Nucleus accumbens (tissue), 56 donors: Measurements from ENCODE around the gene ADCY4.

Experiments
- DNase-seq, 56 donors: peaks; one replicate each; lab custom pipeline; 2025; lab: John Stamatoyannopoulos, UW

ADCY4 gene

GRCh38 chr14:24340606-24341005 is 5.7 kb upstream of the ADCY4 start:
- DNase-seq, result no peak

DNA sequence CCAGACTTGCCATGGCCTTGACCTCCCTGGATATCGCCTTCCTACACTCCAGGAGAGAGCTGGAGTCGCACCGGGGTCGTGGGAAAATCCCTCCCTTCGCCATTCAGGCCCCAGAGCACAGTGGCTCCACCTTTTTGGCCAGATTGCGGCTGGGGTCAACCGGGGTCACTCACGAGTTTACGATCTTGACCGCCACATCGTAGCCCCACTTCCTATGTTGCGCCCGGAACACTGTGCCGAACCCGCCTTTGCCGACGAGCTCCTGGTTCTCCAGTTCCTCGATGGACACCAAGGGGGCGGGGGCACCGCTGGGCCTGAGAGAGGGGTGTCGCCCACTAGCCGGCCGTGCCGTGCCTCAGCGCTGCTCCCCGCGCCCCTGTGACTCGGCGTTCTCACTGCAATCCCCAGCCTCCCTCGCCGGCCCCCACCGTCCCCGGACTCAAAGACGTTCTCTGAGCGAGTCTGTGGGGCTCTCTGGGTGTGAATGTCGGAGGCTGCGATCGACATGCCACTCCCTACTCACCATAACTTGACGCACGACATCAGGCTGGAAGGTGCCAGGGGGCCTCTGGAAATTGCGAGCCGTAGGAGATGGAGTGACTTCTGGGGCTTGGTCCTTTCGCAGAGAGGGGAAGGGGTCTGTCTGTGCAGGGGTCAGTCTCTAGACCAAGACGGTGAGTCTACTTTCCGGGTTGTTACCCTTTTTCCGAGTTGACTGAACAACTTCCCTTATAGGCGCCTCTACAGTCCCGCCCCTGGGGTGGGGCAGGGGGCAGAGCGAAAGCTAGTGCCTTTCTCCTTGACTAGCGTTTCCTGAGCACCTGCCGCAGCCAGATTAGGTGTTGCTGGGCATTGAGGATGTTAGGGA is 4.6 kb upstream of the ADCY4 start, which contains the start of gene RIPK3:
TSS of gene RIPK3 (minus strand) at position 708 of the 868 bp plus-strand sequence. CDS start at position 543, 165 bp downstream.
- DNase-seq, result no peak

- DNase-seq, result no peak
These were observed 4.0 kb upstream of the ADCY4 start for GRCh38 chr14:24338843-24339242.

- no peak for DNase-seq
These were observed 2.9 kb upstream of the ADCY4 start for GRCh38 chr14:24337824-24338175.

DNA sequence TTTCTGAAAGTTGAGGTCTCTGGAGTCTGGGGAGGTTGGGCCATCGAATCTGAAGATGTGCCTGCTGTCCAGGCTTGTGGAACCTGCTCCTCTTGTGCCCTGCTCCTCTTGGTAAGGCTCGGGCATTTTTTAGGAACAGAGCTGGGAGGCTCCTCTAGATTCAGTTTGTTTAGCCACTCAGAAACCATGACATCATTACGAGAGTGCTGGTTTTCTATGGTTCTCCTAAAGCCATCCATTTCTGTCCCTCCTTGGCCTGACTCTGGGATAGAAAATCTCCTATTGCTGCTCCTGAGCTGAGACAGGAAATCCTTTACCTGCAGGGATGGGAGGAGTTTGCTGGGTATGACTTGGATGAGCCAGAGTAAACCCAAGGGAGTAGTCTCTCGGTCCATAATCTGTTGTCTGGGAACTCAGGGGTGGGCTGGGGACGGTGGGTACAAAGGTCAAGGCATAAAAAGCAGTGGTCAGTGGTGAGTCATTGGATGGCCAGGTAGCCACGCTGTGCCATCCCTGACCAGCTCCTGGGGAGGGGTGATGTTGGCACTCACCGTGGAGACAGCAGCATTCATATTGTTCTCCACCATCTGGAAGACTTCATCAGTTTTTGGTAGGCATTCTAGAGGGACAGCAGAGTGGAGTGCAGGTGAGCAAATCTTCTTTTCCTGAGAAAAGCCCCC is 2.4 kb upstream of the ADCY4 start:
- no peak for DNase-seq

- DNase-seq, result no peak
These were observed 745 bp upstream of the ADCY4 start for GRCh38 chr14:24335461-24336171.

- peak in 31 of 56 donors; percentile 5 to 77 (median 33) for DNase-seq
These were observed 2.4 kb downstream of the ADCY4 start for GRCh38 chr14:24332268-24332993.

- no peak for DNase-seq
These were observed 3.1 kb downstream of the ADCY4 start for GRCh38 chr14:24331731-24332267.

DNA sequence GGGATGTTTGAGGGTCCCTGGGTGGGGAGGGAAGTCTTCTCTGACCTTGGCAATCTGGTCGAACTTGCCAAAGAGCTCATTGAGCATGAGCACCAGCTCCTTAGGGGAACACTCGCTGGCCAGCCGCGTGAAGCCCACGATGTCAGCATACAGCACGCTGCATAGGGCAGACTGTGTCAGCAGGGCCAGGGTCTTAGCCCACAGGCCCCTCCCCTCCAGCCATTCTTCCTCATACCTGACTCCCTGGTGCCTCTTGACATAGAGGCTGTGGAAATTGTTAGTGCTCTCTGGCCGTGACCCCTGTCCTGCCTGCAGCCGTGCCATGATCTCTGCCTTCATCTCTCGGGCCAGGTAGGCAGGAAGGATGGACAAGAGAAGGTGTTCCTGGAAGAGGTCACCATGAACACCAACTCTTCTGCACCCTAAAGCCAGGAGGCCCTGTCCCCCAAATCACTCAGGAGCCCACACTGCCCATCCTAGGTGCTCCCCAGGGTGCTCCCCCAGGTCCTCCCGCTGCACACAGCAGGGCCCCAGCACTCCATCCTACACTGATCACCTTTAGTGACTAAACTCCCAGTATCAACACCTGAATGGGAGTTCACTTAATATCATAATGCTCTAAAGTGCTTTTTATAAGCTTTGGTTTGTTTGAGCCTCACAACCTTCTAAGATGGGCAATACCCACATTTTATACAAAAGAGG is 3.7 kb downstream of the ADCY4 start:
- DNase-seq, result no peak

GRCh38 chr14:24329736-24330135 is 5.1 kb downstream of the ADCY4 start:
- DNase-seq, result no peak

DNA sequence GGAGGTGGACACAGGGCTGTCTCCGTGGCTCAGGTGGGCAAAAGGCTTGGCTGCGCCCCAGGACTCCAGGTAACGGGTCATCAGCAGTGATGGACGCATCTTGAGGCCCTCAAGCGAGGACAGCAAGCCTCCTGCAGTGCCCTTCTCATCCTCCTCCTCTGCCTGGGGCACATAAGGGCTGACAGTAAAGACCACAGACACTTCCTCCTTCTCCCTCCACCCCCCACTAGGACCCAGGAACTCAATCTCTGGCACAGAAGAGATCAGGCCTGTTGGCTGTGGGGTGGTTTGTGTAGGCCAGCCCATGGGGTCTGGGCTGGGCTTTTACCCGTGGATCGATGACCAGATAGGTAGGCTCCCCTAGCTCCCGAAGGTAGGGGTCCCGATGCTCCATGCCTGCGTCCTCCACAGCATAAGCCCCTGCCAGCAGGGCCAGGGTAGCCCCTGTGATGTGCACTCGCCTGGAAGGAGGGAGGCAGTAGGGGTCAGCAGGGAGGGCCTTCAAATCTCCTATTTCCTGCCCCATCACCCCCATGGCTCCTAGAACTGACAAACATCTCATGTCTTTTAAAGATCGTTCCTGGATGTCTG is 5.7 kb downstream of the ADCY4 start:
- DNase-seq, result no peak

DNA sequence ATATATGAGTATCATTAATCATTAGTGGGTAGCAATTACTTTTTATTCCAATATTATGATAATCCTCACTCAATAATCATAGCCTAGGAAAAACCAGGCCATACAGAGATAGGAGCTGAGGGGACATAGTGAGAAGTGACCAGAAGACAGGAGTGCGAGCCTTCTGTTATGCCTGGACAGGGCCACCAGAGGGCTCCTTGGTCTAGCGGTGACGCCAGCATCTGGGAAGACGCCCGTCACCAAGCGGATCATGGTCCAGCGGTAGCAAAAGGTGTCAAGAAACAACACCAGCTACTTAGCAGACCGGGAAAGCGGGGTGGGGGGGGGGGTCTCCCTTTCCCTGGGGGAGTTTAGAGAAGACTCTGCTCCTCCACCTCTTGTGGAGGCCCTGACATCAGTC is 7.0 kb downstream of the ADCY4 start:
- peak in 14 of 56 donors; percentile 13 to 57 (median 26) for DNase-seq

DNA sequence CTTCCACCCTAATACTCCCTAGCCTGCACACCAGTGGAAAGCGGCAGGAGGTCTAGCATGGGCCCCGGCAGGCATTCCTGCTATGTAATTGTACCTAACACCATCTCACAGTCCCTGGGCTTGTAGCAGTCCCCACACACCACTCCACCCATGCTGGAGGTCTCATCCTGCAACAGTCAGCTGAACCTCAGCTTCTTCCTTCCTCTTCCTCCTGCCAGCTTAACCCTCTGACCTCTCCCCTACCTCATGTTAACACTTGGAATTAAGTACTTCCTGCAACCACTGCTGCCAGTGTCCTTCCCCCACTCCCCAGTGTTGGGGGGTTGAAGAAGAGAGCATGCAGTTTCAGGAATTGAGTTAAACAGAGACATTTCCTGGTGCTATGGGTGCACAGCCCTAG is 7.6 kb downstream of the ADCY4 start:
- DNase-seq, result no peak

DNA sequence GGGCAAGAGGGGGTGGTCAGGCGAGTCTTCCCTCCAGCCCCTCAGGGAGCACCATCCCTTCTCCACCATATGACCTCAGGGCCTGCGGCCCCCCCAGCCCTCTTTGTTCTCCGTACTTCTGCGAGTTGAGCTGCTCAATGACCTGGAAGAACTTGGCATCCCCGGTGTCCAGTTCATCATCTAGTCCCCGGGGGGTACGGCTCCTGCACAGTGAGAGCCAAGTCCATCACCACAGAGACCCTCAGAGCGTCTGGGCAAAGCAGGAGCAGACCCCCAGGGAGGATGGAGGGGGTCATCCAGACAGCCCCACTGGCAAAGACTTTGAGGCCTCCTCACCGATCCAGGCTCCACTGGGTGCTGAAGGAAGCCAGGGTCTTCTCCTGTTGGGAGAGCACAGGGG is 8.9 kb downstream of the ADCY4 start:
- no peak for DNase-seq

- no peak for DNase-seq
These were observed 9.8 kb downstream of the ADCY4 start for GRCh38 chr14:24325041-24325530.

GRCh38 chr14:24324024-24324423 is 10.8 kb downstream of the ADCY4 start:
- DNase-seq, result no peak

- no peak for DNase-seq
These were observed 11.5 kb downstream of the ADCY4 start for GRCh38 chr14:24323341-24323740.

GRCh38 chr14:24322672-24323071 is 12.2 kb downstream of the ADCY4 start:
- no peak for DNase-seq
